SK-N-MC (cell line): ENCODE measurements around the gene CCNF.
A peak's percentile ranks its signal among the peaks of the same experiment; 100 is the strongest.

Experiments used
- DNase-seq: peaks from one replicate; pipeline ENCODE4 v3.0.0-alpha.2; 2011; ENCODE audit warnings: low read depth, low spot score
- H3K27ac ChIP-seq: fragments of 200-600 bp; sonication (generic); 2 replicates; pipeline ENCODE4 v1.5.1; 2016; ENCODE audit warnings: mixed run types
- H3K36me3 ChIP-seq: fragments of 200-600 bp; sonication (generic); 2 replicates; pipeline ENCODE4 v1.6.1; 2017; ENCODE audit warnings: antibody characterized with exemption, low read length, mixed read lengths; ENCODE audit not compliant: insufficient read depth
- H3K4me3 ChIP-seq: fragments of 200-600 bp; sonication (generic); 2 replicates; pipeline ENCODE4 v1.5.1; 2016
- H3K9ac ChIP-seq: fragments of 200-600 bp; sonication (generic); 2 replicates; pipeline ENCODE4 v1.8.0; 2017; ENCODE audit warnings: mixed run types, mixed read lengths; ENCODE audit not compliant: insufficient read length
- H3K9me3 ChIP-seq: fragments of 200-600 bp; sonication (generic); 2 replicates; pipeline ENCODE4 v1.6.1; 2017; ENCODE audit warnings: low read depth, mild to moderate bottlenecking, antibody characterized with exemption, low read length, moderate library complexity, mixed read lengths
- EZH2 ChIP-seq: fragments of 200-600 bp; sonication (generic); IDR thresholded peaks from one replicate; pipeline ENCODE4 v1.6.1; 2017; ENCODE audit warnings: antibody characterized with exemption
- FOXP2 ChIP-seq: optimal IDR thresholded peaks from 2 replicates; pipeline ENCODE3; 2011; ENCODE audit warnings: mild to moderate bottlenecking, moderate library complexity; ENCODE audit not compliant: insufficient read depth; ENCODE audit errors: extremely low read length, control extremely low read depth
- POLR2AphosphoS5 ChIP-seq: IDR thresholded peaks from 2 replicates; pipeline ENCODE4 v1.6.1; 2012; ENCODE audit warnings: mild to moderate bottlenecking, low read depth, low read length, borderline replicate concordance

CCNF gene

DNA sequence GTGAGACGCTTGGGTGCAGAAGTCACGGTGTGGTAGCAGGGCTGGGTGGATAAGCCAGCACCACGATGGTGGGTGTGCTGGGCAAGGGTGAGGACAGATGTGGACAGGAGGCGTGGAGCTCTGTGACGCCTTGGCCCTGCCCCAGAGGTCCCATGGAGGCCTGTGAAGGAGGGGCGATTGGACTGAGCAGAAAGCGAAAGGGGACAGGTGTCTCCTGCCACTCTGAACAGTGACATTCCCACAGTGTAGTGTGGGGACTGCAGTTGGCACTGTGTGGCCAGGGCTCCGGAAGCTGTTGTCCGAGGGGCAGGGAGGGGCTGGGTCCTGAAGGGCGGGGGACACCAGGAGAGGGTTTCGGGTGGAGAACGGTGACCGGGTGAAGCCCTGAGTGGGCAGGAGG lies 53.0 kb downstream of the CCNF start:
- no peak for DNase-seq
- H3K36me3 ChIP-seq = no peaks in the 10 kb centered on the region

DNA sequence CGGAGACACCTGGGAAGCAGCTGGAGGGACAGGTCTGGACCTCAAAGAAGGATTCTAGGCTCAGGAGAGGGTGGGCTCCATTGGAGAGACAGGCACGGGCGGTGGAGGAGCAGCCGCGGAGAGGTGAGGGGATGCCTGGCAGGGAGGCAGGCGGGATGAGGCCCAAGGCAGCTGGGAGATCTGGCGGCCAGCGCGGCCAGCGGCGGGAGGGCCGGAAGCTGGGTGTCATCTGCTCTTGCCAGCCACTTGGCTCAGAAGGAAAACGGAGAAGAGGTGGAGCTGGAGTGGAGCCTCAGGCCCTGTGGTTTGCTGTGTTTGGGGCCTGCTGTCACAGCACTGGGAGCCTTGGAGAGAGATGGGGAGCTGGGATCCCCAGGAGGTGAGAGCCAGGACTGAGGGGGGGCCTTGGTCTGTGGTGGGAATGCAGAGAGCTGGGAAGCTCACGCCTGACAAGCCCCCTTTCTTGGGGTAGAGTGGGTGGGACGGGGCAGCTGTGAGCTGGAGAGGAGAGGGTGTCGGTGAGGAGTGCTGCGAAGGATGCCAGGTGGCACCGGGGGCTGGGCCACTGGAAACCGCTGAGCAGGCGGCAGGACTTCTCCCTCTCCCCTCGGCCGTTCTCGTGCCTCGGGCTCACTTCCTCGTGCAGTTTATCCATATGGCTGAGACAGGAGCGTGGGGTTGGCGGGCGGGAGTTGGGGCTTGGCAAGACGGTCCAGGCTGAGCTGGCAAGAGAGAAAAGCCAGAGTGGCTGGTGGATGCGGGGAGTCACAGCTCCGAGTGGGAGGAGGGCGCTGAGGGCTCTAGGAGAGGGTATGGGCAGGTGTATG lies 53.7 kb downstream of the CCNF start:
- no peak for DNase-seq
- no peak overlapping the region for H3K4me3 ChIP-seq
- H3K36me3 ChIP-seq = no peaks in the 10 kb centered on the region
- H3K27ac ChIP-seq = no peak overlapping the region
- H3K9me3 ChIP-seq = no peaks in the 10 kb centered on the region
- TF ChIP-seq FOXP2 = no peak
- no peak for TF ChIP-seq POLR2AphosphoS5
- H3K9ac ChIP-seq = no peak overlapping the region

More for the DNA sequence above, 53.0 kb downstream of the CCNF start:
- no peak overlapping the region for H3K4me3 ChIP-seq
- no peaks in the 10 kb centered on the region for H3K9me3 ChIP-seq
- TF ChIP-seq POLR2AphosphoS5 (no peak), EZH2 (no peak), FOXP2 (no peak)
- no peak overlapping the region for H3K9ac ChIP-seq
- no peak overlapping the region for H3K27ac ChIP-seq

DNA sequence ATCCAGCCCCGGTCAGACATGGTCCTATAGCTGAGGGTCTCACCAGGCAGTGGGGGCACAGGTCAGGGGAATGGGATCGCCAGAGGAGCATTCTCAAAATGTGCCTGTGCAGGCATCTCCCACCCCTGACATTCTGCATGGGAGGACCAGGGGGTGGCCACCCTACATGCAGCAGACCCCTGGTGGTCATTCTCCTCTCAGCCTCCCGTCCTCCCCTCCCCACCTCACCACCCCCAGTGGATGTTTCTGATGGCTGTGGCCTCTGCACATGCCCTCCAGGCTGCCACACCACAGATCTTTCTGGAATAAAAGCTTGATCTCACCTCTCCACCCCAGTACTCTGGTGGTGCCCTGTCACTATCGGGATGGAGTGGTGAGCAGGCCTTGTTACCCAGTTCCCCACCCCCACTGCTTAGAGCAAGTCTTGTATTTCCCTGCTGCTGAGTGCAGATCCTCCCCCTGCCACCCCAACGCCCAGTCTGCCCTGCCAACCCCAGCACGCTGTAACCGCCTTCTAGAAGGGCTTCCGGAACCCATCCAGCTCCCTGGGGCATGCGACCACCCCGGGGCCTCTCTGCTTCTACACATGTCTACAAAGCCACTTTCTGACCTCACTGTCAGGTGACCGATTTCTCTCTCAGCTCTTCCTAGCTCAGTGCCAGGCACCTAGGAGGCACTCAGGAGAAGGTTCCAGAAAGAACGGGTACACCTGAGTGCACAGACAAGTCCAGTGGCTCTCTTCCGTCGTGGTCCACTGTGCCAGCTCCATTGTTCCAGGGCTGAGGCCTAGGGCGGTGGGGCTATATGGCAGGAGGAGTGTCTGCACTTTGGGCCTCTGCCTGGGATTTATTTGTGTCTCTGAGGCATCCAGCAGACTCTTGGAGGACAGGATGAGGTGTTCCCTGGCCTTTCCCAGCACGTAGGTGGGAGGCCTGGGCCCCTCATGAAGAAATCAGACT lies 55.0 kb downstream of the CCNF start:
- H3K4me3 ChIP-seq = no peak overlapping the region
- no peak for DNase-seq
- H3K36me3 ChIP-seq = no peaks in the 10 kb centered on the region
- no peak overlapping the region for H3K27ac ChIP-seq
- TF ChIP-seq POLR2AphosphoS5 (no peak), EZH2 (no peak), FOXP2 (no peak)
- no peak overlapping the region for H3K9ac ChIP-seq
- H3K9me3 ChIP-seq = no peaks in the 10 kb centered on the region

DNA sequence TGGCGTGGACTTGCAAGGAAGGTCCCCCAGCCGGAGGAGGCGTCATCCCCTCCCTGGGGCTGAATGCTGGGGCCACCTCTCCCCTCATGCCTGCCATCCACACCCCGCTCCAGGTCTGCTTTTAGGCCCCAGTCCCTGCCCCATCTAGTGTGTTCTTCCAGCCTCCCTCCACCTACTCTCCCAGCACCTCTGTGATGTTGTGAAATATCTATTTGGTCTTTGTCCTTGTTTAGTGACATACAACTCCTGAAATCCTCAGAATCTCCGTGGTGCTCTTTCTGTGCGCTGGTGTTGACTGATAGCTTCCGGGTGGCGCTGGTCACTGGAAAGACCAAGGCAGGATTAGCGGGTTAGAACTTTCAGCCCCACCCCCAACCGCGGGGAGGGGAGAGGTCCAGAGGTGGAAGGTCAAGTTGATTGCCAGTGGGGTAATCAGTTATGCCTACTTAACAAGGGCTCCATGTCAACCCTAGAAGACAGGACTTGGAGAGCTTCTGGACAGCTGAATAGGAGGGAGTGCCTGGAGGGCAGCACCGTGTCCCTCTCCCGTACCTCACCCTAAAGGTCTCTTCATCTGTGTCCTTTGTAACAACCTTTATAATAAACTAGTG lies 55.8 kb downstream of the CCNF start:
- no peak overlapping the region for H3K4me3 ChIP-seq
- no peak for TF ChIP-seq EZH2
- TF ChIP-seq POLR2AphosphoS5 = no peak
- TF ChIP-seq FOXP2 = no peak
- H3K9ac ChIP-seq = no peak overlapping the region
- no peaks in the 10 kb centered on the region for H3K9me3 ChIP-seq
- H3K36me3 ChIP-seq = no peaks in the 10 kb centered on the region
- H3K27ac ChIP-seq = no peak overlapping the region
- no peak for DNase-seq

DNA sequence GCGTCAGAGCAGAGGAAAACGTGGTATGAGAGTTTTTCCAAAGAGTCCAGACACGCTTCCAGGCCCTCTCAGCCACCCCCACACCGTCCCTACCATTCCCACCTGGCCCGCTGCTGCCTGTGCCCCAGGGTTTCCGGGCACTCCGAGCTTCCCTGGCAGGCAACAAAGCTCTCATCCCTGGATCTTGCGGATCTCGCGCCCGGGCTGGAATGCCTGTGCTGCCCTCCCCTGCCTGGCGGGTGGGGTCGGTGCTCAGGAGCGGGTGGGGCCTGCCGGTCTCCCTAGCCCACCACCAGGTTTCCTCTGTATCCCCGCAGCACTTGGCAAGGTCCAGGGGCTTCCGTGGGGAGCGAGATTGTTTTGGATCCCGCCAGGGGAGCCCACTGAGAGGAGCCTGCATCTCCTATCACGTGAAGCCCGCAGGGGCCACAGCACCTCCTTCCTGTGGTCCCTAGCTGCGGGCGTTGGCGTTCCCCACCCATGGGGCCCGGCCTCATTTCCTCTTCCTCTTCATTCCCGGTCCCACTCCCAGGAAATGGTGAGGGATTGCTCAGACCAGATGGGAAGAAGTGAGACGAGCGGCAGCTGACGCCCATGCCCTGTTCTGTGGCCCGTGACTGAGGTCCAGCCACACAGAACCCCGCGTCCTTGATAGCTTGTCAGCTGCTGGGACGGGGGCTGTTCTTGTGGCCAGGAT lies 56.7 kb downstream of the CCNF start:
- no peaks in the 10 kb centered on the region for H3K36me3 ChIP-seq
- no peaks in the 10 kb centered on the region for H3K9me3 ChIP-seq
- H3K4me3 ChIP-seq = no peak overlapping the region
- no peak overlapping the region for H3K27ac ChIP-seq
- TF ChIP-seq EZH2 (no peak), FOXP2 (no peak), POLR2AphosphoS5 (no peak)
- no peak for DNase-seq
- H3K9ac ChIP-seq = no peak overlapping the region

DNA sequence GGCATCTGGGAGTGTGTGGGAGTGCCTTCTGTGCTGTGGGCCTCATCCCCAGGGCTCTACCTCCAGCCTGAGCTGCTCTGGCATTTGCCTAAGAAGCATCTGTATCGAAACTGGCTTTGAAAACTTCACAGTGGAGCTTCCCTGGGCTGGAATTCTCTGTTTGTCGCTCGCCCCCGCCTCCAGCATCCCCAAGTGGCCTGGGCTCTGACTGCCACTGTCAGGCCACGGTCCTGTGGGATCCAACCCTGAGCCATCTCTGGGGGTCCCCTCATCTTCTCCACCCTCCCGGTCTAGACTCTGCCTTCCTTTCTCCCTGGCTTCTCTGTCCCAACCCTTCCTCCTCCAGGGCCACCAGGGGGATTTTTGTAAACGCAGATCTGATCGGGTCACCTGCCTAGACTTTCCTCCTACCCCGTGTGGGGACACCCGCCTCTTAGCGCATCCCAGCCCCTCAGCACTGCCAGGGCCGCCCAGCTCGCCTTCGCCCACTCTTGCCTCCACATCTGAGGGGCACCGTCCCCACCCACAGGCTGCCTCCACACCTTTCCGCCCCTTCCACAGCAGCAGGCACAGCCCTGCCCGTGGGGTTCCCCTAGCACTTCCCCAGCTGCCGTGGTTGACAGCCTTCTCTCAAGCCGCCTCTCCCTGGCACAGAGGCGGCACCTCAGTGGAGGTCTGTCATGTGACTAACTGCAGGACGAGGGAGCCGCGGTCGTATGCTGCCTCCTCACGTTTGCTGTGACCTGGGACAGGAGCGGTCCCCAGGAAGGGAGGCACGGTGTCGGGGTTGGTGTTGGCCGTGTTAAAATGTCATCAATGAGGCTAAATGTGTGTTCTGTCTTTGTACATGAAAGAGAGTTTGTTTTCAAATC lies 57.6 kb downstream of the CCNF start:
- H3K9me3 ChIP-seq = no peaks in the 10 kb centered on the region
- no peak for DNase-seq
- H3K4me3 ChIP-seq = no peak overlapping the region
- no peak for TF ChIP-seq FOXP2
- no peak for TF ChIP-seq EZH2
- TF ChIP-seq POLR2AphosphoS5 = no peak
- H3K9ac ChIP-seq = no peak overlapping the region
- peak overlapping the region; percentile 48; the same call in 1 of the 2 replicates for H3K27ac ChIP-seq
- H3K36me3 ChIP-seq = no peaks in the 10 kb centered on the region

DNA sequence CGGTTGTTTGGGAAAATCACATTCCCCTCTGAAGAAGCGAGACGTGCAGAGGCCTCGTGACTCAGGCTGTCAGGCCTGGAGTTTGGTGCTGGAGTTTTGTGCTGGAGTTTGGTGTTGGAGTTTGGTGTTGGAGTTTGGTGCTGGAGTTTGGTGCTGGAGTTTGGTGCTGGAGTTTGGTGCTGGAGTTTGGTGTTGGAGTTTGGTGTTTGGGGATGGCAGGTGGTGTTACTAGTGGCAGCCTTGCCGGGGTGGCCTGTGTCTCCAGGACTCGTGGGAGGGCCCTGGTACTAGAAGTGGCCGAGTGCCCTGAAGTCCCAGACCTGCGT lies 58.2 kb downstream of the CCNF start:
- Histone ChIP-seq H3K9me3 (no peaks in the 10 kb centered on the region), H3K36me3 (no peaks in the 10 kb centered on the region), H3K9ac (no peak overlapping the region), H3K27ac (peak overlapping the region; percentile 48; the same call in 1 of the 2 replicates), H3K4me3 (no peak overlapping the region)
- TF ChIP-seq FOXP2 = no peak
- no peak for TF ChIP-seq EZH2
- TF ChIP-seq POLR2AphosphoS5 = no peak
- DNase-seq = no peak
